ENCODE data around the gene TPRX1.

GRCh38 chr19:47756627-47756929 lies 47.8 kb downstream of the TPRX1 start:
- TF ChIP-seq CTCF (IDR thresholded peaks at IDR 0.05; ENCODE audit: low read length) (no peak), EZH2 (optimal IDR thresholded peaks at IDR 0.05; ENCODE audit: low read depth, low read length) (no peak)

All from MM.1S (cell line).